Mesendoderm (in vitro differentiated cells): ENCODE data around the gene POLH.
"Not testable (repeated sequence)": the region's sequence is repeated elsewhere in the genome, so short reads cannot be mapped to it uniquely, and the experiment has no call there.

Source experiments
- DNase-seq: peaks from one replicate; pipeline ENCODE4 v3.0.0; 2013
- H2AK5ac ChIP-seq: 2 replicates; pipeline ENCODE4 v1.6.1; 2013; ENCODE audit warnings: low read length, inconsistent platforms
- H2BK120ac ChIP-seq: 2 replicates; pipeline ENCODE4 v1.6.1; 2013; ENCODE audit warnings: low read depth, mild to moderate bottlenecking, low read length, moderate library complexity, mixed read lengths
- H2BK15ac ChIP-seq: replicated peaks from 2 replicates; pipeline ENCODE4 v1.6.1; 2013; ENCODE audit warnings: low read depth, mild to moderate bottlenecking, moderate library complexity
- H2BK5ac ChIP-seq: 2 replicates; pipeline ENCODE4 v1.6.1; 2013; ENCODE audit warnings: low read length, inconsistent platforms
- H3K18ac ChIP-seq: 2 replicates; pipeline ENCODE4 v1.6.1; 2013; ENCODE audit warnings: mild to moderate bottlenecking, low read length, mixed read lengths
- H3K23ac ChIP-seq: one replicate; pipeline ENCODE4 v1.6.1; 2013; ENCODE audit warnings: low read length
- H3K27ac ChIP-seq: 2 replicates; pipeline ENCODE4 v1.5.1; 2013; ENCODE audit warnings: low read depth, mild to moderate bottlenecking, inconsistent platforms, low read length, moderate library complexity
- H3K27me3 ChIP-seq: 2 replicates; pipeline ENCODE4 v1.6.1; 2013; ENCODE audit warnings: low read length, control low read depth, mild to moderate bottlenecking, inconsistent platforms; ENCODE audit not compliant: insufficient read depth, poor library complexity
- H3K36me3 ChIP-seq: 2 replicates; pipeline ENCODE4 v1.6.1; 2013; ENCODE audit warnings: low read length, inconsistent platforms; ENCODE audit not compliant: control insufficient read depth, insufficient read depth
- H3K4ac ChIP-seq: one replicate; pipeline ENCODE4 v1.6.1; 2013; ENCODE audit warnings: low read depth, mild to moderate bottlenecking, low read length, moderate library complexity
- H3K4me1 ChIP-seq: 2 replicates; pipeline ENCODE4 v1.6.1; 2013; ENCODE audit warnings: low read depth, low read length, inconsistent platforms; ENCODE audit not compliant: control insufficient read depth
- H3K4me2 ChIP-seq: 2 replicates; pipeline ENCODE4 v1.6.1; 2013; ENCODE audit warnings: low read length
- H3K4me3 ChIP-seq: 2 replicates; pipeline ENCODE4 v1.5.1; 2013; ENCODE audit warnings: mild to moderate bottlenecking, low read length
- H3K56ac ChIP-seq: one replicate; pipeline ENCODE4 v1.6.1; 2013; ENCODE audit warnings: low read length
- H3K79me1 ChIP-seq: 2 replicates; pipeline ENCODE4 v1.6.1; 2013; ENCODE audit warnings: low read length, inconsistent platforms
- H3K79me2 ChIP-seq: 2 replicates; pipeline ENCODE4 v1.6.1; 2013; ENCODE audit warnings: mild to moderate bottlenecking, low read length; ENCODE audit not compliant: control insufficient read depth, insufficient read depth
- H3K9ac ChIP-seq: 2 replicates; pipeline ENCODE4 v1.6.1; 2013; ENCODE audit warnings: low read length, inconsistent platforms
- H4K5ac ChIP-seq: one replicate; pipeline ENCODE4 v1.6.1; 2013; ENCODE audit warnings: low read length
- H4K8ac ChIP-seq: one replicate; pipeline ENCODE4 v1.6.1; 2013; ENCODE audit warnings: low read depth, mild to moderate bottlenecking, control low read depth, low read length, moderate library complexity
- WGBS: extraction: QIAGEN DNeasy Blood & Tissue Kit; methylation state at CpG from one replicate; pipeline ENCODE4 v1.1.7; 2013; ENCODE audit warnings: low lambda C conversion rate, missing lambda C conversion rate; ENCODE audit not compliant: insufficient coverage; ENCODE audit errors: extremely low coverage; 5-methylcytosine and 5-hydroxymethylcytosine counted together

The POLH gene

GRCh38 chr6:43647613-43648012, 71.6 kb downstream of the POLH start:
- Histone ChIP-seq H2BK15ac (no peak overlapping the region), H3K56ac (no peak overlapping the region), H3K27ac (no peak overlapping the region), H3K79me1 (no peaks in the 10 kb centered on the region), H3K18ac (no peak overlapping the region), H3K36me3 (no peaks in the 10 kb centered on the region), H3K4me2 (no peak overlapping the region), H3K79me2 (no peaks in the 10 kb centered on the region), H3K23ac (no peak overlapping the region), H2BK5ac (no peak overlapping the region), H3K4ac (no peak overlapping the region), H3K4me1 (no peaks in the 10 kb centered on the region), H2AK5ac (no peak overlapping the region), H3K27me3 (no peaks in the 10 kb centered on the region), H2BK120ac (no peak overlapping the region), H3K9ac (no peak overlapping the region), H4K8ac (no peak overlapping the region), H4K5ac (no peak overlapping the region), H3K4me3 (no peak overlapping the region)
- DNase-seq: no peak
- no CpG with 5 or more reads among the region's 3 CpGs for WGBS

- no peak overlapping the region for H3K4me2 ChIP-seq
- no peaks in the 10 kb centered on the region for H3K4me1 ChIP-seq
- no peak overlapping the region for H3K4ac ChIP-seq
- H3K18ac ChIP-seq: no peak overlapping the region
- no peak overlapping the region for H3K9ac ChIP-seq
- DNase-seq: no peak
- H3K79me2 ChIP-seq: no peaks in the 10 kb centered on the region
- H3K79me1 ChIP-seq: no peaks in the 10 kb centered on the region
- no peak overlapping the region for H3K23ac ChIP-seq
- H3K36me3 ChIP-seq: no peaks in the 10 kb centered on the region
- no peak overlapping the region for H2BK15ac ChIP-seq
- H2BK120ac ChIP-seq: no peak overlapping the region
- no peak overlapping the region for H3K56ac ChIP-seq
- H2BK5ac ChIP-seq: no peak overlapping the region
- no peak overlapping the region for H3K4me3 ChIP-seq
- no peak overlapping the region for H3K27ac ChIP-seq
- no peak overlapping the region for H2AK5ac ChIP-seq
- H4K8ac ChIP-seq: no peak overlapping the region
- no peak overlapping the region for H4K5ac ChIP-seq
- no peaks in the 10 kb centered on the region for H3K27me3 ChIP-seq
- no CpG with 5 or more reads among the region's 2 CpGs for WGBS
Observed at GRCh38 chr6:43648248-43648647, 72.3 kb downstream of the POLH start.

GRCh38 chr6:43652822-43653221, 76.8 kb downstream of the POLH start:
- not testable (repeated sequence) for H3K9ac ChIP-seq, H4K8ac ChIP-seq, H3K27me3 ChIP-seq, H3K18ac ChIP-seq, H3K56ac ChIP-seq, H2BK120ac ChIP-seq, H3K23ac ChIP-seq, H2BK15ac ChIP-seq, H3K4ac ChIP-seq, H3K79me1 ChIP-seq, H3K4me1 ChIP-seq, H3K79me2 ChIP-seq, DNase-seq, H2BK5ac ChIP-seq, H3K4me2 ChIP-seq, H2AK5ac ChIP-seq, H3K36me3 ChIP-seq, H4K5ac ChIP-seq, H3K27ac ChIP-seq, H3K4me3 ChIP-seq
- WGBS: no CpG with 5 or more reads among the region's 2 CpGs

GRCh38 chr6:43657221-43657802, 81.3 kb downstream of the POLH start:
- H2AK5ac ChIP-seq: no peak overlapping the region
- DNase-seq: no peak
- WGBS: no CpG with 5 or more reads among the region's 3 CpGs
- no peak overlapping the region for H3K23ac ChIP-seq
- no peak overlapping the region for H2BK5ac ChIP-seq
- no peak overlapping the region for H2BK120ac ChIP-seq
- H3K79me2 ChIP-seq: no peaks in the 10 kb centered on the region
- no peak overlapping the region for H3K56ac ChIP-seq
- no peak overlapping the region for H3K4ac ChIP-seq
- no peaks in the 10 kb centered on the region for H3K79me1 ChIP-seq
- H3K4me1 ChIP-seq: no peaks in the 10 kb centered on the region
- H3K27me3 ChIP-seq: no peaks in the 10 kb centered on the region
- no peak overlapping the region for H2BK15ac ChIP-seq
- H3K27ac ChIP-seq: no peak overlapping the region
- H3K4me2 ChIP-seq: no peak overlapping the region
- H3K4me3 ChIP-seq: no peak overlapping the region
- H4K8ac ChIP-seq: no peak overlapping the region
- no peak overlapping the region for H4K5ac ChIP-seq
- no peak overlapping the region for H3K9ac ChIP-seq
- no peaks in the 10 kb centered on the region for H3K36me3 ChIP-seq
- no peak overlapping the region for H3K18ac ChIP-seq

DNA sequence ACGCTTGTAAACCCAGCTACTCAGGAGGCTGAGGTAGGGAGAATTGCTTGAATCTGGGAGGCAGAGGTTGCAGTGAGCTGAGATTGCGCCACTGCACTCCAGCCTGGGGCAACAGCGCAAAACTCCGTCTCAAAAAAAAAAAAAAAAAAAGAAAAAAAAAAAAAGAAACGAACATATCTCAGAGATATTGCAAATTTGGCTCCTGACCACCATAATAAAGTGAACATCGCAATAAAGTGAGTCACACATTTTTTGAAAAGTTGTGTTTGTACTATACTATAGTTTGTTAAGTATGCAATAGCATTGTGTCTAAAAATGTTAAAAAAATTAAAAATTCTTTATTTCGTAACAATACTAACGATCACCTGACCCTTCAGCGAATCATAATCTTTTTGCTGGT, 82.2 kb downstream of the POLH start:
- H2BK5ac ChIP-seq: no peak overlapping the region
- no peaks in the 10 kb centered on the region for H3K27me3 ChIP-seq
- no peaks in the 10 kb centered on the region for H3K36me3 ChIP-seq
- no peak overlapping the region for H3K18ac ChIP-seq
- WGBS: no CpG with 5 or more reads among the region's 9 CpGs
- H3K4me1 ChIP-seq: no peaks in the 10 kb centered on the region
- H3K4me2 ChIP-seq: no peak overlapping the region
- no peak overlapping the region for H3K23ac ChIP-seq
- H3K79me2 ChIP-seq: no peaks in the 10 kb centered on the region
- no peak overlapping the region for H3K56ac ChIP-seq
- H2AK5ac ChIP-seq: no peak overlapping the region
- H3K9ac ChIP-seq: no peak overlapping the region
- H2BK120ac ChIP-seq: no peak overlapping the region
- H3K27ac ChIP-seq: no peak overlapping the region
- H4K5ac ChIP-seq: no peak overlapping the region
- no peak overlapping the region for H3K4me3 ChIP-seq
- no peak overlapping the region for H2BK15ac ChIP-seq
- no peak overlapping the region for H3K4ac ChIP-seq
- H3K79me1 ChIP-seq: no peaks in the 10 kb centered on the region
- no peak overlapping the region for H4K8ac ChIP-seq
- no peak for DNase-seq

DNA sequence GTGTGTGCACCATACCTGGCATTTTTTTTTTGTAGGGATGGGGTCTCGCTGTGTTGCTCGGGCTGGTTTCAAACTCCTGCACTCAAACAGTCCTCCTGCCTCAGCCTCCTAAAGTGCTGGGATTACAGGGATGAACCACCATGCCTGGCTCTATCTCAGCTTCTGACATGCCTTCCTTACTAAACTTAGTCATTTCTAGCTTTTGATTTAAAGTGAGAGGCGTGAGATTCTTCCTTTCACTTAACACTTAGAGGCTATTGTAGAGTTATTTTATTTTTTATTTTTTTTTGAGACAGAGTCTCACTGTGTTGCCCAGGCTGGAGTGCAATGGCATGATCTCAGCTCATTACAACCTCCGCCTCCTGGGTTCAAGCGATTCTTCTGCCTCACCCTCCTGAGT, 87.0 kb downstream of the POLH start:
- H2AK5ac ChIP-seq, H3K36me3 ChIP-seq, H3K79me2 ChIP-seq, H4K5ac ChIP-seq, H2BK120ac ChIP-seq, H2BK5ac ChIP-seq, H3K4me2 ChIP-seq, H2BK15ac ChIP-seq, H3K18ac ChIP-seq, H3K4me3 ChIP-seq, H4K8ac ChIP-seq, DNase-seq, H3K27ac ChIP-seq, H3K79me1 ChIP-seq, H3K4ac ChIP-seq, H3K4me1 ChIP-seq, H3K23ac ChIP-seq, H3K9ac ChIP-seq, H3K27me3 ChIP-seq, H3K56ac ChIP-seq: not testable (repeated sequence)
- no CpG with 5 or more reads among the region's 5 CpGs for WGBS
